ENCODE results near the gene ELMO1. TPM values are rescaled to one million over a fixed set of nuclear protein-coding genes. Genes with fewer than 3 reads are reported as not detected.

ELMO1 gene
- total RNA-seq, 2 experiments from 2014 or later: 72.8 to 75.3 TPM

GRCh38 chr7:36887969-36888368 is 560.7 kb downstream of the ELMO1 start:
- no peak overlapping the region for H3K27ac Mint-ChIP-seq
- POLR2A ChIA-PET: no interaction called here
- H3K36me3 Mint-ChIP-seq (ENCODE audit: low read depth): peaks cover 53% of the 10 kb centered on the region
- H3K9me3 Mint-ChIP-seq: no peaks in the 10 kb centered on the region
- intact Hi-C loops (cut with micrococcal nuclease): no loop called here
- no peak for TF ChIP-seq CTCF (IDR thresholded peaks at IDR 0.05)
- CTCF ChIA-PET: interaction anchor here (1.8 kb wide), 1 partner anchor 27 kb away, joined by 5 read pairs; no protein-coding TSS in a partner anchor
- H3K4me1 Mint-ChIP-seq (ENCODE audit: low read depth): no peaks in the 10 kb centered on the region
- DNase-seq (no peak), ATAC-seq (no peak)
- H3K4me3 Mint-ChIP-seq: no peak overlapping the region
- H3K27me3 Mint-ChIP-seq: no peaks in the 10 kb centered on the region

GRCh38 chr7:36887233-36887632 is 561.4 kb downstream of the ELMO1 start:
- H3K27ac Mint-ChIP-seq: no peak overlapping the region
- TF ChIP-seq CTCF (IDR thresholded peaks at IDR 0.05): no peak
- intact Hi-C loops (cut with micrococcal nuclease): no loop called here
- peaks cover 51% of the 10 kb centered on the region for H3K36me3 Mint-ChIP-seq (ENCODE audit: low read depth)
- H3K4me3 Mint-ChIP-seq: no peak overlapping the region
- H3K9me3 Mint-ChIP-seq: no peaks in the 10 kb centered on the region
- POLR2A ChIA-PET: no interaction called here
- CTCF ChIA-PET: interaction anchor here (0.6 to 1.8 kb wide), 3 partner anchors 11 to 295 kb away, joined by 3 to 5 read pairs (median 5); no protein-coding TSS in a partner anchor
- ATAC-seq: no peak
- DNase-seq: no peak
- no peaks in the 10 kb centered on the region for H3K4me1 Mint-ChIP-seq (ENCODE audit: low read depth)
- H3K27me3 Mint-ChIP-seq: no peaks in the 10 kb centered on the region

DNA sequence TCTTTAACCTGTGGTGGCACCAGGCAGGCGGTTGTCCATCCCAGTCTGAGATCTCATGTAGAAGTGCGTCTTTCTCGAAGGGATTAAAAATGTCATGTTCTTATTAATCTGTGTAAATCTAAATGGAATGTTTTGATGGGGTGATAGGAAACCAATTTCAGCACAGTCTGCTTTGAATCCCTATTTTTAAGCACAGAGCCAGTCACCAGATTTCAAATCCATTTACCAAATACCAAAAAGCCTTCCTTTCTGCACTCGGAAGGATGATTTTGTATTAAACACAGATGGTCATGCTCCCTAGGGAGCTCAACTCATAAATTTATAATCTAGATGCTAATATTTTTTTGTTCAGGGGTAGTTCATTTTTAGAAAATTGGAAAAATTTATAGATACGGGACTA is 563.8 kb downstream of the ELMO1 start:
- Mint-ChIP-seq H3K4me1 (ENCODE audit: low read depth) (no peaks in the 10 kb centered on the region), H3K9me3 (no peaks in the 10 kb centered on the region), H3K36me3 (ENCODE audit: low read depth) (peaks cover 56% of the 10 kb centered on the region), H3K27ac (no peak overlapping the region), H3K4me3 (no peak overlapping the region), H3K27me3 (no peaks in the 10 kb centered on the region)
- intact Hi-C loops (cut with micrococcal nuclease): no loop called here
- ATAC-seq: no peak
- TF ChIP-seq CTCF (IDR thresholded peaks at IDR 0.05): no peak
- CTCF ChIA-PET: interaction anchor here (1.2 to 1.3 kb wide), 2 partner anchors 54 to 397 kb away, joined by 3 to 4 read pairs; no protein-coding TSS in a partner anchor
- DNase-seq: no peak
- POLR2A ChIA-PET: no interaction called here

GRCh38 chr7:36884351-36884750 is 564.3 kb downstream of the ELMO1 start:
- ChIA-PET CTCF (interaction anchor here (1.3 kb wide), 1 partner anchor 397 kb away, joined by 4 read pairs; no protein-coding TSS in a partner anchor), POLR2A (no interaction called here)
- intact Hi-C loops (cut with micrococcal nuclease): no loop called here
- ATAC-seq: no peak
- Mint-ChIP-seq H3K27me3 (no peaks in the 10 kb centered on the region), H3K36me3 (ENCODE audit: low read depth) (peaks cover 58% of the 10 kb centered on the region), H3K4me3 (no peak overlapping the region), H3K4me1 (ENCODE audit: low read depth) (no peaks in the 10 kb centered on the region), H3K9me3 (no peaks in the 10 kb centered on the region), H3K27ac (no peak overlapping the region)
- no peak for TF ChIP-seq CTCF (IDR thresholded peaks at IDR 0.05)
- no peak for DNase-seq

DNA sequence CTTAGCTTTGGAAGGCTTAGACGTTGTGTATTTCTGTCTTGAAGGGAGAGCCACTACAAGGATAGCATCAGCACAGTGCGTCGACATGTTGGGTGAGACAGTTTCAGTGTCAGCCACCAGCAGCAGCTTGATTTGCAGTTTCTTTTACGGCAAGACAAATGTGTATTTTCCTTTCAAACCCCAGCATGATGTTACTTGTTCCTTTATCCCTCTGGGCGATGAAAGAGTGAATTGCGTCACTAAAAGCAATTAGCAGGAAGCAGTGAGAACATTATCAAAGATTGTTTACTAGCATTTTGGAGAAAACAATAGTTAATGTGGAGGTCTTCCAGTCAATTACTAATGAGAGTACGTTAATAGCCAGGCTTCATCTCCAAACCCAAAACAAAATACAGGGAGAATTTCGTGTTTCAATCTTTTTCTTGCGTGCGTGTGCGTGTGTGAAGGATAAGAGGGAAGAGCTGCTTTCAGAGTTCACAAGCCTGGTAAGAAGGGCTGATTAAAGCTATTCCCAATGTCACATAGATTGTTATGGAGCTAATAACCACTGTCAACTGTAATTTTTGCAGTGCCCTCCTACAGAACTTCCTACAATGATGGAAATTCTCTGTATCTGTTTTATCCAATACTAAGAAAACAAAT is 567.3 kb downstream of the ELMO1 start:
- Mint-ChIP-seq H3K27ac (no peak overlapping the region), H3K36me3 (ENCODE audit: low read depth) (peaks cover 57% of the 10 kb centered on the region), H3K4me3 (no peak overlapping the region), H3K9me3 (no peaks in the 10 kb centered on the region), H3K27me3 (no peaks in the 10 kb centered on the region), H3K4me1 (ENCODE audit: low read depth) (peaks cover 4% of the 10 kb centered on the region)
- POLR2A ChIA-PET: no interaction called here
- no peak for TF ChIP-seq CTCF (IDR thresholded peaks at IDR 0.05)
- DNase-seq (no peak), ATAC-seq (no peak)
- CTCF ChIA-PET: interaction anchor here (1.1 to 1.4 kb wide), 2 partner anchors 18 to 106 kb away, joined by 3 to 4 read pairs; no protein-coding TSS in a partner anchor
- intact Hi-C loops (cut with micrococcal nuclease): no loop called here
